Femur (tissue), 1 donor: ENCODE measurements around the gene KLK10.
"Not testable (repeated sequence)": the region's sequence is repeated elsewhere in the genome, so short reads cannot be mapped to it uniquely, and the experiment has no call there.

ENCODE experiments used
- DNase-seq: peaks from one replicate; pipeline ENCODE4 v3.0.0-alpha.2; 2017

KLK10 gene

GRCh38 chr19:51001515-51001914 lies 18.0 kb downstream of the KLK10 start, which contains the start of gene KLK8:
Gene KLK8, minus strand, starts transcription at chr19:51001604. Its CDS starts 437 bp downstream, at chr19:51001167.
- no peak for DNase-seq

GRCh38 chr19:51000981-51001380 lies 18.5 kb downstream of the KLK10 start:
- no peak for DNase-seq

- DNase-seq: no peak
These were observed 19.1 kb downstream of the KLK10 start for GRCh38 chr19:51000426-51000825.

GRCh38 chr19:50998686-50999085 lies 20.8 kb downstream of the KLK10 start:
- no peak for DNase-seq

GRCh38 chr19:50998061-50998460 lies 21.4 kb downstream of the KLK10 start:
- no peak for DNase-seq

GRCh38 chr19:50994129-50994528 lies 25.4 kb downstream of the KLK10 start:
- no peak for DNase-seq

GRCh38 chr19:50992666-50993035 lies 26.9 kb downstream of the KLK10 start:
- no peak for DNase-seq

GRCh38 chr19:50984416-50984815 lies 35.1 kb downstream of the KLK10 start:
- DNase-seq: not testable (repeated sequence)

GRCh38 chr19:50983625-50984292 lies 35.8 kb downstream of the KLK10 start, which contains the start of gene KLK7:
Gene KLK7, minus strand, starts transcription at chr19:50983917. Its CDS starts 1,518 bp downstream, at chr19:50982399.
- no peak for DNase-seq

GRCh38 chr19:50982186-50982585 lies 37.3 kb downstream of the KLK10 start:
- no peak for DNase-seq

GRCh38 chr19:50981587-50982146 lies 37.8 kb downstream of the KLK10 start:
- no peak for DNase-seq

GRCh38 chr19:50980208-50980607 lies 39.3 kb downstream of the KLK10 start:
- DNase-seq: no peak

- no peak for DNase-seq
These were observed 39.8 kb downstream of the KLK10 start for GRCh38 chr19:50979758-50980157.

- no peak for DNase-seq
These were observed 40.6 kb downstream of the KLK10 start for GRCh38 chr19:50978772-50979390.

- no peak for DNase-seq
These were observed 41.9 kb downstream of the KLK10 start for GRCh38 chr19:50977626-50978025.

GRCh38 chr19:50975766-50976165 lies 43.7 kb downstream of the KLK10 start:
- no peak for DNase-seq

GRCh38 chr19:50974702-50975556 lies 44.6 kb downstream of the KLK10 start:
- DNase-seq: no peak

- no peak for DNase-seq
These were observed 46.6 kb downstream of the KLK10 start for GRCh38 chr19:50972795-50973376.

- DNase-seq: not testable (repeated sequence)
These were observed 49.7 kb downstream of the KLK10 start for GRCh38 chr19:50969810-50970209.

GRCh38 chr19:50969413-50969760 lies 50.1 kb downstream of the KLK10 start, which contains the start of gene KLK6:
Gene KLK6, minus strand, starts transcription at chr19:50969591. Its CDS starts 1,487 bp downstream, at chr19:50968104.
- DNase-seq: no peak

- no peak for DNase-seq
These were observed 50.6 kb downstream of the KLK10 start for GRCh38 chr19:50968716-50969412.
